Astrocyte (in vitro differentiated cells and primary cell): ENCODE data around the gene GPX3. TPM values are rescaled to one million over a fixed set of nuclear protein-coding genes. Genes with fewer than 3 reads are reported as not detected.

Experiments
- DNase-seq: peaks from one replicate; pipeline ENCODE4 v3.0.0-alpha.2; 2010; ENCODE audit warnings: low read depth
- FAIRE-seq: peaks from 2 replicates; lab custom pipeline; 2011; peaks lifted over from hg19 to GRCh38; lab: Jason Lieb, UNC
- H2AFZ ChIP-seq: 2 replicates; pipeline ENCODE4 v1.6.0; 2012; ENCODE audit warnings: low read depth, low read length, inconsistent platforms
- H3K27ac ChIP-seq: 2 replicates; pipeline ENCODE4 v1.5.1; 2011; ENCODE audit warnings: low read depth, low read length, inconsistent platforms
- H3K27me3 ChIP-seq: 2 replicates; pipeline ENCODE4 v1.6.0; 2011; ENCODE audit warnings: low read length, inconsistent platforms; ENCODE audit not compliant: insufficient read depth
- H3K36me3 ChIP-seq: 2 replicates; pipeline ENCODE4 v1.5.1; 2011; ENCODE audit warnings: low read length, inconsistent platforms; ENCODE audit not compliant: insufficient read depth
- H3K4me1 ChIP-seq: 2 replicates; pipeline ENCODE4 v1.5.1; 2011; ENCODE audit warnings: low read length, inconsistent platforms; ENCODE audit not compliant: insufficient read depth
- H3K4me2 ChIP-seq: 2 replicates; pipeline ENCODE4 v1.6.0; 2012; ENCODE audit warnings: low read length, inconsistent platforms
- H3K4me3 ChIP-seq: 2 replicates; pipeline ENCODE4 v1.5.1; 2011; ENCODE audit warnings: low read depth, mild to moderate bottlenecking, low read length, inconsistent platforms; ENCODE audit not compliant: insufficient read depth
- H3K79me2 ChIP-seq: 2 replicates; pipeline ENCODE4 v1.6.0; 2012; ENCODE audit warnings: mild to moderate bottlenecking, low read length, inconsistent platforms; ENCODE audit not compliant: insufficient read depth
- H3K9ac ChIP-seq: 2 replicates; pipeline ENCODE4 v1.6.0; 2012; ENCODE audit warnings: mild to moderate bottlenecking, low read length, inconsistent platforms
- H3K9me3 ChIP-seq: 2 replicates; pipeline ENCODE4 v1.5.1; 2012; ENCODE audit warnings: low read depth, mild to moderate bottlenecking, low read length, inconsistent platforms; ENCODE audit not compliant: insufficient read depth
- H4K20me1 ChIP-seq: 2 replicates; pipeline ENCODE4 v1.6.0; 2012; ENCODE audit warnings: low read length, inconsistent platforms; ENCODE audit not compliant: insufficient read depth
- H3K27ac Mint-ChIP-seq: one replicate; pipeline ENCODE4 v1.8.0; 2021; ENCODE audit warnings: mild to moderate bottlenecking, mixed read lengths; ENCODE audit not compliant: unreplicated experiment
- H3K27me3 Mint-ChIP-seq: one replicate; pipeline ENCODE4 v1.8.0; 2021; ENCODE audit warnings: low read depth, mixed read lengths; ENCODE audit not compliant: unreplicated experiment
- H3K36me3 Mint-ChIP-seq: one replicate; pipeline ENCODE4 v1.8.0; 2021; ENCODE audit warnings: low read depth, mixed read lengths; ENCODE audit not compliant: unreplicated experiment
- H3K4me1 Mint-ChIP-seq: one replicate; pipeline ENCODE4 v1.8.0; 2021; ENCODE audit warnings: low read depth, mixed read lengths; ENCODE audit not compliant: unreplicated experiment
- H3K4me3 Mint-ChIP-seq: one replicate; pipeline ENCODE4 v1.8.0; 2021; ENCODE audit warnings: mild to moderate bottlenecking, moderate library complexity, mixed read lengths; ENCODE audit not compliant: unreplicated experiment
- H3K9me3 Mint-ChIP-seq: one replicate; pipeline ENCODE4 v1.8.0; 2021; ENCODE audit warnings: mild to moderate bottlenecking, mixed read lengths; ENCODE audit not compliant: unreplicated experiment
- EZH2 ChIP-seq: IDR thresholded peaks from 2 replicates; pipeline ENCODE4 v1.6.1; 2012; ENCODE audit warnings: mild to moderate bottlenecking, low read length, inconsistent platforms; ENCODE audit not compliant: insufficient read depth
- total RNA-seq: library from RNA; stranded (reverse); gene quantifications from 2 replicates; pipeline ENCODE4 v1.2.1, GENCODE V29; 2021
- TF ChIP-seq, protein P1 (sequence below): IDR thresholded peaks from 2 replicates; pipeline ENCODE4 v1.5.1; 2011; ENCODE audit warnings: low read depth, mild to moderate bottlenecking, inconsistent platforms, low read length, moderate library complexity; ENCODE audit not compliant: insufficient read depth

Gene GPX3
- total RNA-seq, 1 donor from 2014 or later, result 15.6 TPM

DNA sequence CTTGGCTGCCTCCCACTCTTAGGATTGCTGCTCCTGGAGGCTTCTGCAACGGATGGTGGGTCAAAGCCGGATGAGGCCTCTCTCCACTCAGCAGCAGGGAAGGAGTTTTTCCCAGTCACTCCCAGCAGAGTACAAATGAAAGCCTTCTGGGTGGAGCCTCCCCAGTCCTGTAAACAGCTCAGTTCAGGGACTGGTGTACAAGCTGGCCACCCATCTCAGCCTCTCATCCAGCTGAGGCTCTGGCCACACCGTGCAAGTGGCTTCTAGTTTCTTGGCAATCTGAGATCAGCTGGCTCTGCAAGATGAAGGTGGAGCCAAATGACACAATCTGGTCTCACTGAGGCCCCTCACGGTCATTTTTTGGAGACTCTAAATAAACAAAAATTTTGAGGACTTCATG lies 10.0 kb downstream of the GPX3 start:
- no peak overlapping the region for H2AFZ ChIP-seq
- no peaks in the 10 kb centered on the region for H3K79me2 ChIP-seq
- Mint-ChIP-seq H3K9me3 (no peaks in the 10 kb centered on the region), H3K36me3 (peaks cover 52% of the 10 kb centered on the region), H3K4me1 (no peaks in the 10 kb centered on the region), H3K27ac (no peak overlapping the region), H3K4me3 (no peak overlapping the region), H3K27me3 (no peaks in the 10 kb centered on the region)
- H3K9me3 ChIP-seq, result no peaks in the 10 kb centered on the region
- no peak for FAIRE-seq
- H3K36me3 ChIP-seq, result peaks cover 46% of the 10 kb centered on the region
- H3K4me1 ChIP-seq, result no peaks in the 10 kb centered on the region
- no peak overlapping the region for H3K4me2 ChIP-seq
- TF ChIP-seq, protein P1, sequence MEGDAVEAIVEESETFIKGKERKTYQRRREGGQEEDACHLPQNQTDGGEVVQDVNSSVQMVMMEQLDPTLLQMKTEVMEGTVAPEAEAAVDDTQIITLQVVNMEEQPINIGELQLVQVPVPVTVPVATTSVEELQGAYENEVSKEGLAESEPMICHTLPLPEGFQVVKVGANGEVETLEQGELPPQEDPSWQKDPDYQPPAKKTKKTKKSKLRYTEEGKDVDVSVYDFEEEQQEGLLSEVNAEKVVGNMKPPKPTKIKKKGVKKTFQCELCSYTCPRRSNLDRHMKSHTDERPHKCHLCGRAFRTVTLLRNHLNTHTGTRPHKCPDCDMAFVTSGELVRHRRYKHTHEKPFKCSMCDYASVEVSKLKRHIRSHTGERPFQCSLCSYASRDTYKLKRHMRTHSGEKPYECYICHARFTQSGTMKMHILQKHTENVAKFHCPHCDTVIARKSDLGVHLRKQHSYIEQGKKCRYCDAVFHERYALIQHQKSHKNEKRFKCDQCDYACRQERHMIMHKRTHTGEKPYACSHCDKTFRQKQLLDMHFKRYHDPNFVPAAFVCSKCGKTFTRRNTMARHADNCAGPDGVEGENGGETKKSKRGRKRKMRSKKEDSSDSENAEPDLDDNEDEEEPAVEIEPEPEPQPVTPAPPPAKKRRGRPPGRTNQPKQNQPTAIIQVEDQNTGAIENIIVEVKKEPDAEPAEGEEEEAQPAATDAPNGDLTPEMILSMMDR, result no peak
- H3K27ac ChIP-seq, result no peak overlapping the region
- no peak for DNase-seq
- no peaks in the 10 kb centered on the region for H3K27me3 ChIP-seq
- H3K9ac ChIP-seq, result no peak overlapping the region
- H3K4me3 ChIP-seq, result no peak overlapping the region
- H4K20me1 ChIP-seq, result peaks cover 9% of the 10 kb centered on the region

DNA sequence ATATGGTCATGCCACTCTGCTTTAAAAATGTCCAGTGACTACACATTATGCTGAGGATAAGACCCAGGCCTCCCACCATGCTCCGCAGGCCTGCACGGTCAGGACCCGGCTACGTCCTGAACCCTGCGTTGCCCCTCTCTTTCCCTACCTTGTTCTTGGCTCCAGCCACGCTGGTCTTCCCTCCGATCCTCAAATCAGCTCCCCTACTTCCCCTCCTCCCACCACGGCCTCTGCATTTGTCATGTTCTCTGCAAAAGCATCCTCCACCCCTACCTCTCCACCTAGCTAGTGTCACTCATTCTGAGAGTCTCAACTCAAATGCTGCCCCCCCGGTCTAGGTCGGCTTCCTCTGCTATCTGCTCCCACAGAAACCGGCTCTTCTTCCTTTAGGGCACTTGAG lies 11.2 kb downstream of the GPX3 start:
- no peak for FAIRE-seq
- H3K4me1 Mint-ChIP-seq, result no peaks in the 10 kb centered on the region
- Histone ChIP-seq H4K20me1 (peaks cover 9% of the 10 kb centered on the region), H3K9me3 (no peaks in the 10 kb centered on the region), H3K36me3 (peaks cover 50% of the 10 kb centered on the region), H3K27me3 (no peaks in the 10 kb centered on the region), H3K79me2 (no peaks in the 10 kb centered on the region), H3K4me3 (no peak overlapping the region), H3K4me1 (no peaks in the 10 kb centered on the region), H2AFZ (no peak overlapping the region), H3K27ac (no peak overlapping the region), H3K4me2 (no peak overlapping the region), H3K9ac (no peak overlapping the region)
- no peaks in the 10 kb centered on the region for H3K9me3 Mint-ChIP-seq
- no peak overlapping the region for H3K27ac Mint-ChIP-seq
- H3K4me3 Mint-ChIP-seq, result no peak overlapping the region
- H3K27me3 Mint-ChIP-seq, result no peaks in the 10 kb centered on the region
- TF ChIP-seq EZH2, result no peak
- TF ChIP-seq, protein P1, result no peak
- DNase-seq, result no peak
- peaks cover 43% of the 10 kb centered on the region for H3K36me3 Mint-ChIP-seq

DNA sequence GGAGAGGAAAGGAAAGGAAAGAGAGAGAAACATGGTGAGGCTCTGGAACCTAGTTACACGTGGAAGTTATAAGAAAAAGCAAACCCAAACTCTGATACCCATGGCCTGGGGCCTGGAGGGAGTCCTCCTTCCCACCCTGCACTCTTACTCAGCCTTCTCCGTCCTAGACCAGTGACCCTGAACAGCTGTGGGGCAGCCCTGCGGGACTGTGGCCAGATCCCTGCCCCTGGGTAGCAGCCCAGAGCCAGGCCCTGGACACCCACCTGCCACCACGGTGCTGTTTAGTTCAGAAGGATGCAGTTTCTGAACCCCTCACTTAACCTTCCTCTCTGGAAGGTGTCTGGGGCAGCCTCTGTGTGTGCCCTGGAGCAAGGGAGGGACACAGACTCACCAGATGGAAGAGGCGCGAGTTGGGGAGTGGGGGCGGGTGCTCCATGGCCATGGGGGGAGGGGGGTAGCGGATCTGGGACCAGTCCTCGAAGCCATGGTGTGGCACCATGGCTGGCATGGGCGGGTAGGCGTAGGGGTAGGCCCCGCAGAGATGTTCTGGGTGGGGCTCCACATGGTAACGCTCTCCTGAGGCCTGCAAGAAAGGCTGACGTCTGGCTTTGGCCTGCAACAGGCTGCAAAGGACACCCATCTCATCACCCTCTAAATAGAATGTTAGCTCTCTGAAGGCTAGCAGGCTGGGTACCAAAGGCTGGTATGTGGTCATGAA lies 13.0 kb downstream of the GPX3 start:
- FAIRE-seq (no peak), DNase-seq (no peak)
- no peaks in the 10 kb centered on the region for H3K79me2 ChIP-seq
- TF ChIP-seq, protein P1, result no peak
- TF ChIP-seq EZH2, result no peak
- H3K9me3 Mint-ChIP-seq, result no peaks in the 10 kb centered on the region
- H3K27me3 ChIP-seq, result no peaks in the 10 kb centered on the region
- no peak overlapping the region for H3K27ac ChIP-seq
- H3K4me3 Mint-ChIP-seq, result no peak overlapping the region
- no peak overlapping the region for H3K27ac Mint-ChIP-seq
- peaks cover 9% of the 10 kb centered on the region for H3K4me1 ChIP-seq
- H4K20me1 ChIP-seq, result peaks cover 12% of the 10 kb centered on the region
- H3K4me1 Mint-ChIP-seq, result peaks cover 11% of the 10 kb centered on the region
- H3K4me2 ChIP-seq, result no peak overlapping the region
- no peak overlapping the region for H3K4me3 ChIP-seq
- H3K27me3 Mint-ChIP-seq, result no peaks in the 10 kb centered on the region
- H3K36me3 Mint-ChIP-seq, result peaks cover 46% of the 10 kb centered on the region
- no peak overlapping the region for H2AFZ ChIP-seq
- H3K36me3 ChIP-seq, result peaks cover 49% of the 10 kb centered on the region
- no peak overlapping the region for H3K9ac ChIP-seq
- no peaks in the 10 kb centered on the region for H3K9me3 ChIP-seq
